Measurements from ENCODE around the gene FBXL13. TPM values are rescaled to one million over a fixed set of nuclear protein-coding genes. Genes with fewer than 3 reads are reported as not detected.

FBXL13 gene
- total RNA-seq, 2 donors from 2014 or later, result 1.6 to 1.7 TPM

- Histone ChIP-seq H3K27ac (peak overlapping the region; percentile 55 to 78), H3K27me3 (no peaks in the 10 kb centered on the region), H3K4me3 (no peak overlapping the region), H3K36me3 (no peaks in the 10 kb centered on the region), H3K4me1 (peaks cover 0 to 19% of the 10 kb centered on the region in 2 donors), H3K9me3 (no peaks in the 10 kb centered on the region)
- no peak for TF ChIP-seq CTCF (IDR thresholded peaks at IDR 0.05)
- peak; percentile 90 for DNase-seq (ENCODE audit: low spot score)
These were observed 140.8 kb downstream of the FBXL13 start for GRCh38 chr7:102933763-102934162.

GRCh38 chr7:102931757-102932156, 142.8 kb downstream of the FBXL13 start:
- Histone ChIP-seq H3K27ac (no peak overlapping the region), H3K36me3 (no peaks in the 10 kb centered on the region), H3K9me3 (no peaks in the 10 kb centered on the region), H3K4me3 (no peak overlapping the region), H3K27me3 (no peaks in the 10 kb centered on the region), H3K4me1 (peaks cover 0 to 8% of the 10 kb centered on the region in 2 donors)
- no peak for TF ChIP-seq CTCF (IDR thresholded peaks at IDR 0.05)
- no peak for DNase-seq (ENCODE audit: low spot score)

- no peaks in the 10 kb centered on the region for H3K9me3 ChIP-seq
- H3K4me3 ChIP-seq, result no peak overlapping the region
- H3K27ac ChIP-seq, result no peak overlapping the region
- H3K27me3 ChIP-seq, result no peaks in the 10 kb centered on the region
- no peak for DNase-seq (ENCODE audit: low spot score)
- peaks cover 0 to 8% of the 10 kb centered on the region in 2 donors for H3K4me1 ChIP-seq
- no peak for TF ChIP-seq CTCF (IDR thresholded peaks at IDR 0.05)
- no peaks in the 10 kb centered on the region for H3K36me3 ChIP-seq
These were observed 147.2 kb downstream of the FBXL13 start for GRCh38 chr7:102927312-102927933.

GRCh38 chr7:102926783-102927140, 147.8 kb downstream of the FBXL13 start:
- no peak overlapping the region for H3K27ac ChIP-seq
- peaks cover 0 to 8% of the 10 kb centered on the region in 2 donors for H3K4me1 ChIP-seq
- no peak overlapping the region for H3K4me3 ChIP-seq

GRCh38 chr7:102925976-102926782, 148.4 kb downstream of the FBXL13 start:
- Histone ChIP-seq H3K27me3 (no peaks in the 10 kb centered on the region), H3K4me1 (peaks cover 0 to 8% of the 10 kb centered on the region in 2 donors), H3K4me3 (no peak overlapping the region), H3K9me3 (no peaks in the 10 kb centered on the region), H3K27ac (no peak overlapping the region), H3K36me3 (no peaks in the 10 kb centered on the region)
- no peak for TF ChIP-seq CTCF (IDR thresholded peaks at IDR 0.05)
- DNase-seq (ENCODE audit: low spot score), result no peak

More at GRCh38 chr7:102926783-102927140, 147.8 kb downstream of the FBXL13 start:
- H3K27me3 ChIP-seq, result no peaks in the 10 kb centered on the region
- H3K9me3 ChIP-seq, result no peaks in the 10 kb centered on the region
- no peaks in the 10 kb centered on the region for H3K36me3 ChIP-seq
- no peak for DNase-seq (ENCODE audit: low spot score)
- TF ChIP-seq CTCF (IDR thresholded peaks at IDR 0.05), result no peak

Measured in right atrium auricular region (tissue), 2 donors.